A673 (cell line): Measurements from ENCODE around the gene RASL12.

Source experiments
- CTCF ChIP-seq: fragments of 300-800, 200-600 bp; sonication (generic); conservative IDR thresholded peaks from 2 replicates; pipeline ENCODE4 v1.5.1; 2017; ENCODE audit warnings: low read depth, mild to moderate bottlenecking, antibody characterized with exemption, low read length, moderate library complexity, mixed read lengths
- EZH2 ChIP-seq: fragments of 200-600 bp; sonication (generic); IDR thresholded peaks from 2 replicates; pipeline ENCODE4 v1.6.1; 2017; ENCODE audit warnings: borderline replicate concordance, low read depth, mild to moderate bottlenecking, mixed read lengths, antibody characterized with exemption, low read length; ENCODE audit not compliant: poor library complexity, severe bottlenecking

GRCh38 chr15:65058394-65059368 is 9.1 kb downstream of the RASL12 start:
- no peak for TF ChIP-seq CTCF
- TF ChIP-seq EZH2: no peak
